Mesendoderm (in vitro differentiated cells): ENCODE data around the gene LMTK3.
"Not testable (repeated sequence)": the region's sequence is repeated elsewhere in the genome, so short reads cannot be mapped to it uniquely, and the experiment has no call there.

Experiments
- DNase-seq: peaks from one replicate; pipeline ENCODE4 v3.0.0; 2013
- H2AK5ac ChIP-seq: 2 replicates; pipeline ENCODE4 v1.6.1; 2013; ENCODE audit warnings: low read length, inconsistent platforms
- H2BK120ac ChIP-seq: 2 replicates; pipeline ENCODE4 v1.6.1; 2013; ENCODE audit warnings: low read depth, mild to moderate bottlenecking, low read length, moderate library complexity, mixed read lengths
- H2BK15ac ChIP-seq: replicated peaks from 2 replicates; pipeline ENCODE4 v1.6.1; 2013; ENCODE audit warnings: low read depth, mild to moderate bottlenecking, moderate library complexity
- H2BK5ac ChIP-seq: 2 replicates; pipeline ENCODE4 v1.6.1; 2013; ENCODE audit warnings: low read length, inconsistent platforms
- H3K18ac ChIP-seq: 2 replicates; pipeline ENCODE4 v1.6.1; 2013; ENCODE audit warnings: mild to moderate bottlenecking, low read length, mixed read lengths
- H3K23ac ChIP-seq: one replicate; pipeline ENCODE4 v1.6.1; 2013; ENCODE audit warnings: low read length
- H3K27ac ChIP-seq: 2 replicates; pipeline ENCODE4 v1.5.1; 2013; ENCODE audit warnings: low read depth, mild to moderate bottlenecking, inconsistent platforms, low read length, moderate library complexity
- H3K27me3 ChIP-seq: 2 replicates; pipeline ENCODE4 v1.6.1; 2013; ENCODE audit warnings: low read length, control low read depth, mild to moderate bottlenecking, inconsistent platforms; ENCODE audit not compliant: insufficient read depth, poor library complexity
- H3K36me3 ChIP-seq: 2 replicates; pipeline ENCODE4 v1.6.1; 2013; ENCODE audit warnings: low read length, inconsistent platforms; ENCODE audit not compliant: control insufficient read depth, insufficient read depth
- H3K4ac ChIP-seq: one replicate; pipeline ENCODE4 v1.6.1; 2013; ENCODE audit warnings: low read depth, mild to moderate bottlenecking, low read length, moderate library complexity
- H3K4me1 ChIP-seq: 2 replicates; pipeline ENCODE4 v1.6.1; 2013; ENCODE audit warnings: low read depth, low read length, inconsistent platforms; ENCODE audit not compliant: control insufficient read depth
- H3K4me2 ChIP-seq: 2 replicates; pipeline ENCODE4 v1.6.1; 2013; ENCODE audit warnings: low read length
- H3K4me3 ChIP-seq: 2 replicates; pipeline ENCODE4 v1.5.1; 2013; ENCODE audit warnings: mild to moderate bottlenecking, low read length
- H3K56ac ChIP-seq: one replicate; pipeline ENCODE4 v1.6.1; 2013; ENCODE audit warnings: low read length
- H3K79me1 ChIP-seq: 2 replicates; pipeline ENCODE4 v1.6.1; 2013; ENCODE audit warnings: low read length, inconsistent platforms
- H3K79me2 ChIP-seq: 2 replicates; pipeline ENCODE4 v1.6.1; 2013; ENCODE audit warnings: mild to moderate bottlenecking, low read length; ENCODE audit not compliant: control insufficient read depth, insufficient read depth
- H3K9ac ChIP-seq: 2 replicates; pipeline ENCODE4 v1.6.1; 2013; ENCODE audit warnings: low read length, inconsistent platforms
- H4K5ac ChIP-seq: one replicate; pipeline ENCODE4 v1.6.1; 2013; ENCODE audit warnings: low read length
- H4K8ac ChIP-seq: one replicate; pipeline ENCODE4 v1.6.1; 2013; ENCODE audit warnings: low read depth, mild to moderate bottlenecking, control low read depth, low read length, moderate library complexity
- WGBS: extraction: QIAGEN DNeasy Blood & Tissue Kit; methylation state at CpG from one replicate; pipeline ENCODE4 v1.1.7; 2013; ENCODE audit warnings: low lambda C conversion rate, missing lambda C conversion rate; ENCODE audit not compliant: insufficient coverage; ENCODE audit errors: extremely low coverage; 5-methylcytosine and 5-hydroxymethylcytosine counted together

LMTK3 gene

GRCh38 chr19:48488478-48488877 is 23.2 kb downstream of the LMTK3 start:
- not testable (repeated sequence) for H3K36me3 ChIP-seq, H3K4me1 ChIP-seq, H2BK5ac ChIP-seq, H3K4me3 ChIP-seq, H3K23ac ChIP-seq, H3K4ac ChIP-seq, H2AK5ac ChIP-seq, H3K79me1 ChIP-seq, H2BK120ac ChIP-seq, H2BK15ac ChIP-seq, H3K9ac ChIP-seq, DNase-seq, H3K18ac ChIP-seq, H3K56ac ChIP-seq, H3K79me2 ChIP-seq, H4K5ac ChIP-seq, H4K8ac ChIP-seq, H3K27me3 ChIP-seq, H3K4me2 ChIP-seq, H3K27ac ChIP-seq
- WGBS = no CpG with 5 or more reads among the region's 7 CpGs

- no peaks in the 10 kb centered on the region for H3K79me2 ChIP-seq
- no peak overlapping the region for H2BK120ac ChIP-seq
- H3K4me3 ChIP-seq = no peak overlapping the region
- no peaks in the 10 kb centered on the region for H3K79me1 ChIP-seq
- no peak overlapping the region for H3K27ac ChIP-seq
- no peak overlapping the region for H3K4me2 ChIP-seq
- no peak overlapping the region for H3K23ac ChIP-seq
- no peak overlapping the region for H4K8ac ChIP-seq
- H4K5ac ChIP-seq = no peak overlapping the region
- no peak overlapping the region for H3K56ac ChIP-seq
- no CpG with 5 or more reads among the region's 8 CpGs for WGBS
- no peak overlapping the region for H2BK5ac ChIP-seq
- no peak overlapping the region for H3K4ac ChIP-seq
- no peak overlapping the region for H3K18ac ChIP-seq
- no peak for DNase-seq
- H3K4me1 ChIP-seq = no peaks in the 10 kb centered on the region
- H3K27me3 ChIP-seq = no peaks in the 10 kb centered on the region
- no peak overlapping the region for H3K9ac ChIP-seq
- no peak overlapping the region for H2AK5ac ChIP-seq
- H2BK15ac ChIP-seq = no peak overlapping the region
- H3K36me3 ChIP-seq = no peaks in the 10 kb centered on the region
These were observed 23.7 kb downstream of the LMTK3 start for GRCh38 chr19:48487948-48488347.

- Histone ChIP-seq H3K27ac (no peak overlapping the region), H2BK5ac (no peak overlapping the region), H2BK15ac (no peak overlapping the region), H3K4me1 (no peaks in the 10 kb centered on the region), H3K23ac (no peak overlapping the region), H3K56ac (no peak overlapping the region), H4K5ac (no peak overlapping the region), H3K36me3 (no peaks in the 10 kb centered on the region), H2BK120ac (no peak overlapping the region), H3K4me3 (no peak overlapping the region), H3K79me2 (no peaks in the 10 kb centered on the region), H3K4me2 (no peak overlapping the region), H3K18ac (no peak overlapping the region), H2AK5ac (no peak overlapping the region), H4K8ac (no peak overlapping the region), H3K4ac (no peak overlapping the region), H3K9ac (no peak overlapping the region), H3K27me3 (no peaks in the 10 kb centered on the region), H3K79me1 (no peaks in the 10 kb centered on the region)
- WGBS = no CpG with 5 or more reads among the region's 6 CpGs
- no peak for DNase-seq
These were observed 24.1 kb downstream of the LMTK3 start for GRCh38 chr19:48487544-48487943.

- H3K4me3 ChIP-seq, H4K5ac ChIP-seq: not testable (repeated sequence)
These were observed 24.9 kb downstream of the LMTK3 start for GRCh38 chr19:48486706-48487105.

GRCh38 chr19:48484931-48485612 is 26.6 kb downstream of the LMTK3 start:
- DNase-seq = no peak
- H2AK5ac ChIP-seq = no peak overlapping the region
- no peak overlapping the region for H3K56ac ChIP-seq
- H3K18ac ChIP-seq = no peak overlapping the region
- H2BK15ac ChIP-seq = no peak overlapping the region
- no CpG with 5 or more reads among the region's 37 CpGs for WGBS
- peaks cover 2% of the 10 kb centered on the region for H3K36me3 ChIP-seq
- H3K9ac ChIP-seq = no peak overlapping the region
- no peak overlapping the region for H4K5ac ChIP-seq
- H3K79me1 ChIP-seq = no peaks in the 10 kb centered on the region
- no peak overlapping the region for H3K4me2 ChIP-seq
- H4K8ac ChIP-seq = no peak overlapping the region
- H3K27me3 ChIP-seq = no peaks in the 10 kb centered on the region
- H3K4me1 ChIP-seq = no peaks in the 10 kb centered on the region
- no peaks in the 10 kb centered on the region for H3K79me2 ChIP-seq
- no peak overlapping the region for H2BK120ac ChIP-seq
- H3K4me3 ChIP-seq = no peak overlapping the region
- H3K4ac ChIP-seq = no peak overlapping the region
- no peak overlapping the region for H2BK5ac ChIP-seq
- no peak overlapping the region for H3K27ac ChIP-seq
- no peak overlapping the region for H3K23ac ChIP-seq

More at GRCh38 chr19:48486706-48487105, 24.9 kb downstream of the LMTK3 start:
- not testable (repeated sequence) for H4K8ac ChIP-seq, H3K27ac ChIP-seq, H3K36me3 ChIP-seq, H3K18ac ChIP-seq, H3K4me1 ChIP-seq, H3K27me3 ChIP-seq, H3K4me2 ChIP-seq, DNase-seq, H2BK15ac ChIP-seq, H3K79me2 ChIP-seq, H3K4ac ChIP-seq, H2BK120ac ChIP-seq, H2AK5ac ChIP-seq, H3K23ac ChIP-seq, H3K9ac ChIP-seq, H3K56ac ChIP-seq, H3K79me1 ChIP-seq, H2BK5ac ChIP-seq
- WGBS = no CpG with 5 or more reads among the region's 10 CpGs
